Tibial nerve (tissue), 4 donors: ENCODE data around the gene PTN.

Experiments used
- EP300 ChIP-seq, 2 donors: sonication (generic); formaldehyde crosslinking; IDR thresholded peaks; one replicate each; pipeline ENCODE4 v1.6.1; 2017; ENCODE audit warnings: antibody characterized with exemption in 2 of 2, mild to moderate bottlenecking in 1 of 2
- POLR2A ChIP-seq, 2 donors: fragments of 450-650 bp; IDR thresholded peaks; one replicate each; pipeline ENCODE4 v1.6.1; 2017; ENCODE audit warnings: antibody characterized with exemption in 2 of 2, mild to moderate bottlenecking in 2 of 2, moderate library complexity in 2 of 2
- TF ChIP-seq, protein P1 (sequence below), 5 experiments: fragments of 200-600 bp in 3 of 5; fragments of 450-650 bp in 2 of 5; sonication (generic) in 3 of 5; IDR thresholded peaks; one replicate each; pipeline ENCODE4 v1.5.1; 2016 to 2019; ENCODE audit warnings: antibody characterized with exemption in 5 of 5, mild to moderate bottlenecking in 3 of 5, moderate library complexity in 2 of 5

DNA sequence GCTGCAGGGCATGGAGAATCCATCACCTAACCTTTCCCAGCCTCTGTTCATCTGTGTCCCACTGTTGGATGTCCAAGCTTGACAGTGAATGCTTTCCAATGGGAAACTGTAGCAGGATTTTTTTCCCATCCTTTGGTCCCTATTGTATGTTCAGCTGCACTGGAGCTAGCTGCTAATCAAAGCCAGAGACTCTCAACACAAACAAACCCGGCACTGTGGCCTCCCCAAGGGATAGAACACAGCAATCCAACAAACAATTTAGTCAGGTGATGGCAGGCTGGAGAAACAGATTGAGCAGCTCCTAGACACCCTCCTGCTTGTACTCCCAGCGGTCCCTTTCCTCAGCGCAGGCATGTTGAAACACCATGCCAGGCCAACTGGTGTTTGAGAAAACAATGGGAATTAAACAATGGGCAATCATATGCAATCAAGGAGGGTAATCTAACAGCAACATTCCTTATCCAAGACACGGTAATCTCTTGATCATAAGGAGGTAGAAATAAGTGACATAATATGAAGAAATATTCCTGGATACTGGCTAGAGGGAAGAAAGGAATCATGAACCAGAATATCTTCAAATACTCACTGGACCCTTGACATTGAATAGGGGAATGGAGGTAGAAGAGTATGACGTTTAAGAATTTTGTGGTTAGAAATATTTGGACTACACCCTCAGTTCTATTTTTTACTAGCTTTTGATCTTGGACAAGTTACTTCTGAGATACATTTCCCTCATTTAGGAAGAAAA is 15.0 kb downstream of the PTN start:
- TF ChIP-seq, protein P1, sequence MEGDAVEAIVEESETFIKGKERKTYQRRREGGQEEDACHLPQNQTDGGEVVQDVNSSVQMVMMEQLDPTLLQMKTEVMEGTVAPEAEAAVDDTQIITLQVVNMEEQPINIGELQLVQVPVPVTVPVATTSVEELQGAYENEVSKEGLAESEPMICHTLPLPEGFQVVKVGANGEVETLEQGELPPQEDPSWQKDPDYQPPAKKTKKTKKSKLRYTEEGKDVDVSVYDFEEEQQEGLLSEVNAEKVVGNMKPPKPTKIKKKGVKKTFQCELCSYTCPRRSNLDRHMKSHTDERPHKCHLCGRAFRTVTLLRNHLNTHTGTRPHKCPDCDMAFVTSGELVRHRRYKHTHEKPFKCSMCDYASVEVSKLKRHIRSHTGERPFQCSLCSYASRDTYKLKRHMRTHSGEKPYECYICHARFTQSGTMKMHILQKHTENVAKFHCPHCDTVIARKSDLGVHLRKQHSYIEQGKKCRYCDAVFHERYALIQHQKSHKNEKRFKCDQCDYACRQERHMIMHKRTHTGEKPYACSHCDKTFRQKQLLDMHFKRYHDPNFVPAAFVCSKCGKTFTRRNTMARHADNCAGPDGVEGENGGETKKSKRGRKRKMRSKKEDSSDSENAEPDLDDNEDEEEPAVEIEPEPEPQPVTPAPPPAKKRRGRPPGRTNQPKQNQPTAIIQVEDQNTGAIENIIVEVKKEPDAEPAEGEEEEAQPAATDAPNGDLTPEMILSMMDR (IDR thresholded peaks at IDR 0.05) = no peak
- TF ChIP-seq POLR2A (IDR thresholded peaks at IDR 0.05) = no peak
- TF ChIP-seq EP300 (IDR thresholded peaks at IDR 0.05) = no peak
